ENCODE data around the gene GRB10. TPM values are rescaled to one million over a fixed set of nuclear protein-coding genes. Genes with fewer than 3 reads are reported as not detected.

GRB10 gene
- total and polyA plus RNA-seq, 4 donors, result 10.7 to 53.1 (median 17.5) TPM

DNA sequence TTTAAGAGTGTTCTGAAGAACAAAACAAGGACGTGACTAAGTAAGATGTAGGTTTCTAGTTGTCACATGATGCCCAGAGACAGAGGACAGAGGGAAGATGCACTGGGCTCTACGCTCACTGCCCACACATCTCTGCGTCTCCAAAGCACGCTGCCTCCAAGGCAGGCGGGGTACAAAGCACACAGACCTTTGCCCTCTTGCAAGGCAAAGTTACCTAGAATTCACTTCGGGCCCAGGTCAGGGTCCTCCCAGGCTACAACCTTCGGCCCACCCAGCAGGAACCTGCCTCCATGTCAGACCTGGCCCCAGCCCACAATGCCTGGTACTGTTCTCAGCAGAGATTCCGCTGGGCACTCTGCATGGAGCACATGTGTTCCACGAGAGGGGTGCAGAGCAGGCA, 26.5 kb downstream of the GRB10 start:
- WGBS, result 58% methylated on average over 9 of the region's 9 CpGs
- peaks cover 12 to 46% (median 40%) of the 10 kb centered on the region in 4 donors for H3K4me1 ChIP-seq (ENCODE audit: control insufficient read depth in 4 of 4, insufficient read depth in 4 of 4, low read length in 3 of 4)

DNA sequence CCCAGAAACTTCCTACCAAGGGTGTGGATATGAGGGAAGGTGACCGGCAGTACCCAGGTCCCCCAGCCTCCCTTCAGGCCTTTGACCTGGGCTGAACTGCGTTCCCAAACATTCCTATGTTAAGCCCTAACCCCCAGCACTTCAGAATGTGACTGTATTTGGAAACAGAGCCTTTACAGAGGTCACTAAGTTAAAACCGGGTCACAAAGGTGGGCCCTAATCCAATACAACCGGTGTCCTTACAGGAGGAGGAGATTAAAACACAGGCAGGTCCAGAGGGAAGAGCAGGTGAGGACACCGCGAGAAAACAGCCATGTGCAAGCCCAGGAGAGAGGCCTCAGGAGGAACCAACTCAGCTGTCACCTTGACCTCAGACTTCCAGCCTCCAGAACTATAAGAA, 28.0 kb downstream of the GRB10 start:
- Histone ChIP-seq H3K4me1 (ENCODE audit: control insufficient read depth in 4 of 4, insufficient read depth in 4 of 4, low read length in 3 of 4) (peaks cover 12 to 45% (median 40%) of the 10 kb centered on the region in 4 donors), H3K27me3 (ENCODE audit: control insufficient read depth in 4 of 4, insufficient read depth in 4 of 4, low read length in 3 of 4) (no peaks in the 10 kb centered on the region), H3K4me3 (ENCODE audit: low read depth in 1 of 3, low read length in 3 of 3) (no peak overlapping the region), H3K27ac (ENCODE audit: low read depth in 1 of 2, low read length in 2 of 2) (no peak overlapping the region), H3K9me3 (ENCODE audit: control insufficient read depth in 4 of 4, low read length in 3 of 4) (no peaks in the 10 kb centered on the region), H3K9ac (ENCODE audit: low read depth in 1 of 2, low read length in 2 of 2) (no peak overlapping the region), H3K36me3 (ENCODE audit: control insufficient read depth in 4 of 4, insufficient read depth in 3 of 4, low read depth in 1 of 4, low read length in 3 of 4) (peaks cover 0 to 1% (median 0%) of the 10 kb centered on the region in 4 donors)
- no peak for DNase-seq (ENCODE audit: low spot score)
- 33% methylated on average over 6 of the region's 6 CpGs for WGBS
- TF ChIP-seq, protein P1, sequence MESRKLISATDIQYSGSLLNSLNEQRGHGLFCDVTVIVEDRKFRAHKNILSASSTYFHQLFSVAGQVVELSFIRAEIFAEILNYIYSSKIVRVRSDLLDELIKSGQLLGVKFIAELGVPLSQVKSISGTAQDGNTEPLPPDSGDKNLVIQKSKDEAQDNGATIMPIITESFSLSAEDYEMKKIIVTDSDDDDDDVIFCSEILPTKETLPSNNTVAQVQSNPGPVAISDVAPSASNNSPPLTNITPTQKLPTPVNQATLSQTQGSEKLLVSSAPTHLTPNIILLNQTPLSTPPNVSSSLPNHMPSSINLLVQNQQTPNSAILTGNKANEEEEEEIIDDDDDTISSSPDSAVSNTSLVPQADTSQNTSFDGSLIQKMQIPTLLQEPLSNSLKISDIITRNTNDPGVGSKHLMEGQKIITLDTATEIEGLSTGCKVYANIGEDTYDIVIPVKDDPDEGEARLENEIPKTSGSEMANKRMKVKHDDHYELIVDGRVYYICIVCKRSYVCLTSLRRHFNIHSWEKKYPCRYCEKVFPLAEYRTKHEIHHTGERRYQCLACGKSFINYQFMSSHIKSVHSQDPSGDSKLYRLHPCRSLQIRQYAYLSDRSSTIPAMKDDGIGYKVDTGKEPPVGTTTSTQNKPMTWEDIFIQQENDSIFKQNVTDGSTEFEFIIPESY (IDR thresholded peaks at IDR 0.05), result no peak
- TF ChIP-seq TAF1 (conservative IDR thresholded peaks at IDR 0.05) (no peak), SP1 (IDR thresholded peaks at IDR 0.05) (peak; percentile 81), EGR1 (IDR thresholded peaks at IDR 0.05; ENCODE audit: low read depth in 2 of 2) (no peak), RAD21 (IDR thresholded peaks at IDR 0.05) (peak; percentile 40 to 65), HNF4A (conservative IDR thresholded peaks at IDR 0.05) (peak; percentile 77 to 86), FOXA1 (IDR thresholded peaks at IDR 0.05) (no peak), FOXA2 (IDR thresholded peaks at IDR 0.05) (no peak)
- TF ChIP-seq, protein P2, sequence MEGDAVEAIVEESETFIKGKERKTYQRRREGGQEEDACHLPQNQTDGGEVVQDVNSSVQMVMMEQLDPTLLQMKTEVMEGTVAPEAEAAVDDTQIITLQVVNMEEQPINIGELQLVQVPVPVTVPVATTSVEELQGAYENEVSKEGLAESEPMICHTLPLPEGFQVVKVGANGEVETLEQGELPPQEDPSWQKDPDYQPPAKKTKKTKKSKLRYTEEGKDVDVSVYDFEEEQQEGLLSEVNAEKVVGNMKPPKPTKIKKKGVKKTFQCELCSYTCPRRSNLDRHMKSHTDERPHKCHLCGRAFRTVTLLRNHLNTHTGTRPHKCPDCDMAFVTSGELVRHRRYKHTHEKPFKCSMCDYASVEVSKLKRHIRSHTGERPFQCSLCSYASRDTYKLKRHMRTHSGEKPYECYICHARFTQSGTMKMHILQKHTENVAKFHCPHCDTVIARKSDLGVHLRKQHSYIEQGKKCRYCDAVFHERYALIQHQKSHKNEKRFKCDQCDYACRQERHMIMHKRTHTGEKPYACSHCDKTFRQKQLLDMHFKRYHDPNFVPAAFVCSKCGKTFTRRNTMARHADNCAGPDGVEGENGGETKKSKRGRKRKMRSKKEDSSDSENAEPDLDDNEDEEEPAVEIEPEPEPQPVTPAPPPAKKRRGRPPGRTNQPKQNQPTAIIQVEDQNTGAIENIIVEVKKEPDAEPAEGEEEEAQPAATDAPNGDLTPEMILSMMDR (IDR thresholded peaks at IDR 0.05; ENCODE audit: low read depth, low read length, missing input control), result no peak
- TF ChIP-seq, protein P3, sequence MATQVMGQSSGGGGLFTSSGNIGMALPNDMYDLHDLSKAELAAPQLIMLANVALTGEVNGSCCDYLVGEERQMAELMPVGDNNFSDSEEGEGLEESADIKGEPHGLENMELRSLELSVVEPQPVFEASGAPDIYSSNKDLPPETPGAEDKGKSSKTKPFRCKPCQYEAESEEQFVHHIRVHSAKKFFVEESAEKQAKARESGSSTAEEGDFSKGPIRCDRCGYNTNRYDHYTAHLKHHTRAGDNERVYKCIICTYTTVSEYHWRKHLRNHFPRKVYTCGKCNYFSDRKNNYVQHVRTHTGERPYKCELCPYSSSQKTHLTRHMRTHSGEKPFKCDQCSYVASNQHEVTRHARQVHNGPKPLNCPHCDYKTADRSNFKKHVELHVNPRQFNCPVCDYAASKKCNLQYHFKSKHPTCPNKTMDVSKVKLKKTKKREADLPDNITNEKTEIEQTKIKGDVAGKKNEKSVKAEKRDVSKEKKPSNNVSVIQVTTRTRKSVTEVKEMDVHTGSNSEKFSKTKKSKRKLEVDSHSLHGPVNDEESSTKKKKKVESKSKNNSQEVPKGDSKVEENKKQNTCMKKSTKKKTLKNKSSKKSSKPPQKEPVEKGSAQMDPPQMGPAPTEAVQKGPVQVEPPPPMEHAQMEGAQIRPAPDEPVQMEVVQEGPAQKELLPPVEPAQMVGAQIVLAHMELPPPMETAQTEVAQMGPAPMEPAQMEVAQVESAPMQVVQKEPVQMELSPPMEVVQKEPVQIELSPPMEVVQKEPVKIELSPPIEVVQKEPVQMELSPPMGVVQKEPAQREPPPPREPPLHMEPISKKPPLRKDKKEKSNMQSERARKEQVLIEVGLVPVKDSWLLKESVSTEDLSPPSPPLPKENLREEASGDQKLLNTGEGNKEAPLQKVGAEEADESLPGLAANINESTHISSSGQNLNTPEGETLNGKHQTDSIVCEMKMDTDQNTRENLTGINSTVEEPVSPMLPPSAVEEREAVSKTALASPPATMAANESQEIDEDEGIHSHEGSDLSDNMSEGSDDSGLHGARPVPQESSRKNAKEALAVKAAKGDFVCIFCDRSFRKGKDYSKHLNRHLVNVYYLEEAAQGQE (IDR thresholded peaks at IDR 0.05), result no peak
- TF ChIP-seq, protein P4, sequence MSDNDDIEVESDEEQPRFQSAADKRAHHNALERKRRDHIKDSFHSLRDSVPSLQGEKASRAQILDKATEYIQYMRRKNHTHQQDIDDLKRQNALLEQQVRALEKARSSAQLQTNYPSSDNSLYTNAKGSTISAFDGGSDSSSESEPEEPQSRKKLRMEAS (IDR thresholded peaks at IDR 0.05), result peak; percentile 30

More for the DNA sequence above, 26.5 kb downstream of the GRB10 start:
- TF ChIP-seq, protein P1 (IDR thresholded peaks at IDR 0.05), result no peak
- TF ChIP-seq RXRA (IDR thresholded peaks at IDR 0.05) (peak; percentile 23 to 32), SP1 (IDR thresholded peaks at IDR 0.05) (no peak), JUND (IDR thresholded peaks at IDR 0.05) (no peak), EGR1 (IDR thresholded peaks at IDR 0.05; ENCODE audit: low read depth in 2 of 2) (no peak), NR2F2 (IDR thresholded peaks at IDR 0.05) (no peak), HNF4A (conservative IDR thresholded peaks at IDR 0.05) (peak; percentile 56 to 70)
- TF ChIP-seq, protein P3 (IDR thresholded peaks at IDR 0.05), result no peak
- TF ChIP-seq, protein P4 (IDR thresholded peaks at IDR 0.05), result no peak
- peak overlapping the region in 1 of 2 donors; percentile 29 for H3K27ac ChIP-seq (ENCODE audit: low read depth in 1 of 2, low read length in 2 of 2)
- peaks cover 0 to 1% (median 0%) of the 10 kb centered on the region in 4 donors for H3K36me3 ChIP-seq (ENCODE audit: control insufficient read depth in 4 of 4, insufficient read depth in 3 of 4, low read depth in 1 of 4, low read length in 3 of 4)
- H3K9me3 ChIP-seq (ENCODE audit: control insufficient read depth in 4 of 4, low read length in 3 of 4), result no peaks in the 10 kb centered on the region
- no peaks in the 10 kb centered on the region for H3K27me3 ChIP-seq (ENCODE audit: control insufficient read depth in 4 of 4, insufficient read depth in 4 of 4, low read length in 3 of 4)
- DNase-seq (ENCODE audit: low spot score), result no peak
- no peak overlapping the region for H3K9ac ChIP-seq (ENCODE audit: low read depth in 1 of 2, low read length in 2 of 2)
- H3K4me3 ChIP-seq (ENCODE audit: low read depth in 1 of 3, low read length in 3 of 3), result no peak overlapping the region
